Heart right ventricle (tissue), 16 donors: ENCODE data around the gene AKR1C3. TPM values are rescaled to one million over a fixed set of nuclear protein-coding genes. Genes with fewer than 3 reads are reported as not detected.
"Not testable (repeated sequence)": the region's sequence is repeated elsewhere in the genome, so short reads cannot be mapped to it uniquely, and the experiment has no call there.

Source experiments
- ATAC-seq, 8 donors: fragments of 200-7000 bp; cut with Tn5 transposase; one replicate each; pipeline ENCODE4 v1.9.1; 2020; ENCODE audit warnings: mild to moderate bottlenecking in 8 of 8, moderate library complexity in 8 of 8, moderate number of reproducible peaks in 1 of 8
- DNase-seq, 2 donors: peaks; one replicate each; pipeline ENCODE4 v3.0.0-alpha.2; 2020
- H3K27ac ChIP-seq, 10 donors: fragments of 200-600 bp; sonication (generic) in 2 of 10; one replicate each; pipeline versions ENCODE4 v1.5.0 to v1.8.0; 2020 to 2022; ENCODE audit warnings: mild to moderate bottlenecking in 3 of 10
- H3K27me3 ChIP-seq, 7 donors: fragments of 200-600 bp; one replicate each; pipeline ENCODE4 v1.8.0; 2021 to 2022; ENCODE audit warnings: mild to moderate bottlenecking in 2 of 7
- H3K36me3 ChIP-seq, 9 donors: fragments of 200-600 bp; sonication (generic) in 1 of 9; one replicate each; pipeline versions ENCODE4 v1.5.0 to v1.8.0; 2020 to 2022; ENCODE audit warnings: mild to moderate bottlenecking in 2 of 9
- H3K4me1 ChIP-seq, 9 donors: fragments of 200-600 bp; sonication (generic) in 1 of 9; one replicate each; pipeline versions ENCODE4 v1.5.0 to v1.8.0; 2020 to 2022; ENCODE audit warnings: mild to moderate bottlenecking in 4 of 9
- H3K4me3 ChIP-seq, 10 donors: fragments of 200-600 bp; sonication (generic) in 2 of 10; one replicate each; pipeline versions ENCODE4 v1.5.0 to v1.8.0; 2020 to 2022; ENCODE audit warnings: mild to moderate bottlenecking in 7 of 10, moderate library complexity in 2 of 10
- H3K9me3 ChIP-seq, 11 donors: fragments of 200-600 bp in 10 of 11; sonication (generic) in 2 of 11; one replicate each; pipeline versions ENCODE4 v1.5.0 to v1.8.0; 2013 to 2022; ENCODE audit warnings: mild to moderate bottlenecking in 2 of 11, control low read depth in 1 of 11, moderate library complexity in 1 of 11
- CTCF ChIP-seq, 9 donors: fragments of 200-600 bp; sonication (generic) in 2 of 9; IDR thresholded peaks; one replicate each; pipeline versions ENCODE4 v1.5.0 to v1.8.0; 2021 to 2022; ENCODE audit warnings: antibody characterized with exemption in 9 of 9, mild to moderate bottlenecking in 5 of 9, moderate library complexity in 1 of 9
- WGBS, 2 donors: extraction: QIAGEN DNeasy Blood & Tissue Kit; methylation state at CpG; one replicate each; pipeline ENCODE4 v1.1.7; 2013; ENCODE audit warnings: inconsistent platforms in 1 of 2; 5-methylcytosine and 5-hydroxymethylcytosine counted together
- intact Hi-C, 10 donors: fragments of 100-400 bp; cut with DNase I; formaldehyde crosslinking; loops; one replicate each; pipeline versions ENCODE4 v1.11.1 to v1.14.2; 2022
- polyA plus RNA-seq, 2 donors: library from polyadenylated mRNA; stranded (reverse); fragments of 200-250 nt; gene quantifications; one replicate each; pipeline ENCODE4 v1.2.3, GENCODE V29; 2013
- total RNA-seq, 10 donors: library from RNA; stranded (reverse); fragmentation: NEBNext Ultra II Directional in 3 of 10; extraction: Animal tissue kit (Norgen Biotek cat#: 25700) in 3 of 10; gene quantifications; one replicate each; pipeline versions ENCODE4 v1.2.1 to v1.2.4, GENCODE V29; 2021 to 2023
- donor health status: Arrhythmogenic right ventricular cardiomyopathy.
- donor health status: ischemic (EF 13 %, LVEDD 7.1; RV severe dilation, severe dysfunction).
- donor health status: healthy with polysubstance abuse.
- donor health status: DM: no; HTN: yes; CAD: no.
- donor health status: DM: no; HTN: no; CAD: no.
- donor health status: ischemic (EF 25% LVEDD 6.9; RV normal size, moderate dysfunction).
- donor health status: ischemic (EF 25% LVEDD 5.7; RV mildly dilated, moderate dysfunction).
- donor health status: healthy.
- donor health status: DM: yes; HTN: yes; CAD: no.
- donor health status: Ischemic cardiomyopathy.
- donor health status: ischemic (EF 35%, LVEDD 5.7; RV mildly dilated, moderate dysfunction).
- donor health status: nonischemic (EF 11% LVEDD 7.7; RV severe dilation, severe dysfunction).
- donor health status: DM: yes; HTN: yes; CAD: no.
- donor health status: PGD.
- donor health status: ischemic (EF 29% LVEDD 5.4; RV normal size, mild dysfunction).
- donor health status: nonischemic (EF 23%, LVEDD 6.1; RV moderate dilation, normal function).

AKR1C3 gene
- total and polyA plus RNA-seq, 12 donors, result 8.2 to 30.6 (median 19.0) TPM

GRCh38 chr10:5107860-5108526, 13.8 kb downstream of the AKR1C3 start:
- intact Hi-C loops, result loop anchor here in 2 of 10 donors (1.0 to 10.0 kb wide), 2 partner anchors 13 to 177 kb away; no protein-coding TSS in a partner anchor
- H3K4me3 ChIP-seq, result no peak overlapping the region
- no peak for TF ChIP-seq CTCF (IDR thresholded peaks at IDR 0.05)
- DNase-seq (no peak), ATAC-seq (no peak)
- WGBS, 2 donors, result 62 to 80% methylated on average over 8 of the region's 8 CpGs
- peaks cover 0 to 3% (median 0%) of the 10 kb centered on the region in 9 donors for H3K4me1 ChIP-seq
- peaks cover 0 to 5% (median 0%) of the 10 kb centered on the region in 11 donors for H3K9me3 ChIP-seq
- peaks cover 0 to 59% (median 15%) of the 10 kb centered on the region in 9 donors for H3K36me3 ChIP-seq
- H3K27me3 ChIP-seq, result no peaks in the 10 kb centered on the region
- no peak overlapping the region for H3K27ac ChIP-seq

- H3K36me3 ChIP-seq, result peaks cover 0 to 50% (median 12%) of the 10 kb centered on the region in 9 donors
- H3K27ac ChIP-seq, result no peak overlapping the region
- peaks cover 0 to 5% (median 0%) of the 10 kb centered on the region in 11 donors for H3K9me3 ChIP-seq
- no peak for DNase-seq
- H3K27me3 ChIP-seq, result no peaks in the 10 kb centered on the region
- 33 to 50% methylated on average over 3 of the region's 3 CpGs for WGBS, 2 donors
- no peak for TF ChIP-seq CTCF (IDR thresholded peaks at IDR 0.05)
- ATAC-seq, result no peak
- intact Hi-C loops, result loop anchor here in 2 of 10 donors (1.0 to 10.0 kb wide), 2 partner anchors 14 to 176 kb away; no protein-coding TSS in a partner anchor
- no peak overlapping the region for H3K4me3 ChIP-seq
- peaks cover 0 to 3% (median 0%) of the 10 kb centered on the region in 9 donors for H3K4me1 ChIP-seq
Observed at GRCh38 chr10:5108658-5109416, 14.6 kb downstream of the AKR1C3 start.

- not testable (repeated sequence) for DNase-seq, H3K4me3 ChIP-seq, H3K9me3 ChIP-seq, ATAC-seq, H3K4me1 ChIP-seq, H3K27ac ChIP-seq, H3K27me3 ChIP-seq
- WGBS, 2 donors, result 92 to 95% methylated on average over 8 to 12 of the region's 12 CpGs
- intact Hi-C loops, result loop anchor here in 1 of 10 donors (10.0 kb wide), 1 partner anchor 175 kb away; no protein-coding TSS in a partner anchor
- H3K36me3 ChIP-seq, result peaks cover 0 to 40% (median 12%) of the 10 kb centered on the region in 9 donors
Observed at GRCh38 chr10:5109861-5110260, 15.6 kb downstream of the AKR1C3 start.

- Histone ChIP-seq H3K27ac (no peak overlapping the region), H3K36me3 (no peaks in the 10 kb centered on the region), H3K4me1 (no peaks in the 10 kb centered on the region), H3K9me3 (peaks cover 0 to 11% (median 0%) of the 10 kb centered on the region in 11 donors), H3K4me3 (no peak overlapping the region), H3K27me3 (no peaks in the 10 kb centered on the region)
- no peak for DNase-seq
- WGBS, 2 donors, result 83 to 85% methylated on average over 5 of the region's 5 CpGs
- ATAC-seq, result no peak
- TF ChIP-seq CTCF (IDR thresholded peaks at IDR 0.05), result no peak
- intact Hi-C loops, result no loop called here
Observed at GRCh38 chr10:5116621-5117020, 22.4 kb downstream of the AKR1C3 start.
